Astrocyte of the cerebellum (primary cell): Measurements from ENCODE around the gene TAF15.
A peak's percentile ranks its signal among the peaks of the same experiment; 100 is the strongest.

Experiments
- DNase-seq: peaks from one replicate; pipeline ENCODE4 v3.0.0-alpha.2; 2011; ENCODE audit warnings: low read depth
- H3K4me3 ChIP-seq: 2 replicates; pipeline ENCODE4 v1.5.1; 2011; ENCODE audit warnings: mild to moderate bottlenecking, low read depth, low read length, moderate library complexity
- CTCF ChIP-seq: IDR thresholded peaks from 2 replicates; pipeline ENCODE4 v1.5.1; 2012; ENCODE audit warnings: low read length, low read depth, moderate library complexity, mild to moderate bottlenecking; ENCODE audit errors: missing control alignments
- in situ Hi-C: cut with HindIII; loops from 2 replicates; pipeline ENCODE4 v1.10.0; 2017; ENCODE audit warnings: low sequenced_read_pairs

TAF15 gene

GRCh38 chr17:35795007-35795870 is 14.0 kb upstream of the TAF15 start, which contains the start of gene MMP28:
Gene MMP28 (minus strand): TSS chr17:35795641. CDS start chr17:35795377, 264 bp downstream.
- DNase-seq = no peak
- H3K4me3 ChIP-seq = peak within 1 kb of the TSS; percentile 41
- no peak for TF ChIP-seq CTCF
- in situ Hi-C loops = no loop called here

DNA sequence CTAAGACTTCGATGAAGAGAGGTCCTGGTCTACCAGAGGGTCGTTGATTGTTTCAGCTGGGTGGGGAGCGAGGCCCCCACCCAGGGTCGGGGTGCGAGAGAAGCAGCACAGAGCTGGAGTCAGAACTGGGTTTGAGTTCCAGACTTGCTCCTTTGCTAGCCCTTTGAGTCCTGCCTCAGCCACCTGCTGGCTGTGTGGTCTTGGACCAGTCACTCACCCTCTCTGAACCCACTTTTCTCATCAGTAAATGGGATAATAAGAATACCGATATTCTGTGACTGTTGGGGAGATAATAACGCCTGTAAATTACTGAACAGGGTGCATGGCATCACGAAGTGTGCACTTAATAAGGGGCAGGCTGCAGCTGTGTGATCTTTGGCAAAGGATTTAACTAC is 13.4 kb upstream of the TAF15 start:
- H3K4me3 ChIP-seq = peak overlapping the region; percentile 41
- no peak for DNase-seq
- in situ Hi-C loops = no loop called here
- TF ChIP-seq CTCF = no peak

DNA sequence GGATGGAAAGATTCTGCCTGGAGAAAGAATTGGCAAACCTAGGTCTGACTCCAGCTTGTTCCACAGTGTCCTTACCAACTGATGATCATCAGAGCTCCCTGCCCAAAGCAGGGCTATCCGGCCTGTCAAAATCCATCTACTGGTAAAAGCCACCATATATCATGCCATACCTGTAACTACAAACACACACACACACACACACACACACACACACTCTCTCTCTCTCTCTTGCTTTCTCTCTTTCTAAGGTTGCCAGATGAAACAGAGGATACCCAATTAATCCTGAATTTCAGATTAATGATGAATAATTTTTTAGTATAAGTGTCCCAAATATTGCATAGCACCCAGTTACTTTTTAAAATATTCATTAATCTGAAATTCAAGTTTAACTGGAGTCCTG is 12.3 kb upstream of the TAF15 start:
- H3K4me3 ChIP-seq = no peak overlapping the region
- in situ Hi-C loops = no loop called here
- no peak for TF ChIP-seq CTCF
- no peak for DNase-seq

DNA sequence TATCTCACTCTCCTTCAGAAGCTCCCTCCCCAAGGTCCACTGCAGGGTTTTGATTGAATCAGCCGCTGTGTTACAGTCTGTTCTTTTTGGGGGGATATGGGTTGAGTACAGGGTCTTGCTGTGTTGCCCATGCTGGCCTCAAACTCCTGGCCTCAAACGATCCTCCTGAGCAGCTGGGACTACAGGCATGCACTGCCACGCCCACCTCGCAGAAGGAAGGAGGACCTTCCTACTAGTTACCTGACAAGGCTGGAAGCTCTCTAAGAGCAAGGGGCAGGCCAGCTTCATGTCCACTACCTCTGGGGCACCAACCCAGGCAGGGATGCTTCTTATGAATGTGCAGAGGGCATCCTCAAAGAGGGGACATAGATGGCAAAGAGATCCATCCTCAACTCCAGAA is 11.9 kb upstream of the TAF15 start:
- no peak overlapping the region for H3K4me3 ChIP-seq
- no peak for TF ChIP-seq CTCF
- in situ Hi-C loops = no loop called here
- DNase-seq = no peak

DNA sequence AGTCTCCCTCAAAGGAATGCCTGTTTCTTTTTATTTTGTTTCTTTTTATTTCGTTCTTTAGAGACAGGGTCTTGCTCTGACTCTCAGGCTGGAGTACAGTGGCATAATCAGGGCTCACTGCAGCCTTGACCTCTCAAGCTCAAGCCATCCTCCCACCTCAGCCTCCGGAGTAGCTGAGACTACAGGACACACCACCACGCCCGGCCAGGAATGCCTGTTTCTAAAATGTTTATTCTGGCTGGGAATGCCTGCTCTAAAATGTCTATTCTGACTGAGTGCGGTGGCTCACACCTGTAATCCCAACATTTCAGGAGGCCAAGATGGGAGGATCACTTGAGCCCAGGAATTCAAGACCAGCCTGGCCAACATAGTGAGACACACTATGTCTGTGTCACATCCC is 11.4 kb upstream of the TAF15 start:
- in situ Hi-C loops = no loop called here
- no peak for DNase-seq
- H3K4me3 ChIP-seq = no peak overlapping the region

DNA sequence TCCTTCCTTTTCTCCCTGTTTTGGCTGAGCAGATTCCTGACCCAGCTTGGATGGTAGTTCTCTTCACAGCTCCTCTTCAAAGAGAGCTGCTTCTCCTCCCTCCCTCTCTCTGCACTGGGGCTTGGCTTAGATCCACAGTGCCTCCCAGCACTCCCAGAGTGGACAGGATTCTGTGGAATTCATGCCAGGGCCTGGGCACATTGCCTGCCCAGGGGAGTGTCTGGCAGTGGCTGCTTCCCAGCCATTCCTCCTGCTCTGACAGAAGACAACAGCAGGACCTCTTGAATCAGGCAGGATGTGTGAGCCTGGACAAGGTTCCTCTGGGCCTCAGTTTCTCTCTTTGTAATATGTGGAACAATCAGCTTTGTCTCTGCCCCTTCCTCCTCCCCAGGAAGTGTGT is 9.3 kb upstream of the TAF15 start:
- TF ChIP-seq CTCF = no peak
- no peak overlapping the region for H3K4me3 ChIP-seq
- in situ Hi-C loops = no loop called here
- DNase-seq = no peak

More for the DNA sequence above, 11.4 kb upstream of the TAF15 start:
- TF ChIP-seq CTCF = no peak
